ENCODE measurements around the gene NEO1. TPM values are rescaled to one million over a fixed set of nuclear protein-coding genes. Genes with fewer than 3 reads are reported as not detected.

Gene NEO1
- total RNA-seq, 1 donor from 2014 or later: 31.0 TPM

DNA sequence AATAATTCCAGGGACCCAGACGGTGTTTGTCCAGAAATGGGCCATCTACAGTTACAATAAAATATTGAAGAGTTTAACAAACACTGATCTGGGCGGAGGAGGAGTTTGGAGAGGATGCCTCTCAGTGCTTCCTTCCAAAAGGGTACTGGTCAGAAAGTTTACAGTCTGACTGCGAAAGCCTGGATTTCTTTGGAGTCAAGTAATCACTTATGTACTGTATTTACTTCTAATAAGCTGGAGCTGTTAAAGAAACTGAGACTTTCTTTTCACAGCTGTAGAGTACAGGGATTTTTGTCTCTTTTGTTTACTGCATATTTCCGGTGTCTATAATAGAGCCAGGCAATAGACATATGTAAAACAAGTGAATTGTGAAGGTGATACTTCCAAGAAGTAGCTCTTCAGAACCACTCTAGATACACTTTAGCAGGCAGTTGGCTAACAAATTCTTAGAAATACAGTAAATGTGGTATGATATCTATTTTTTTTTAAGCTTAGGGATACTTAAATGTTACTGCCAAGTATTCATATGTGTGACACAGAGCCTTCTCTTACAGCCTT is 22.1 kb upstream of the NEO1 start:
- no peak overlapping the region for H3K4me3 ChIP-seq (ENCODE audit: low read depth, low read length)
- TF ChIP-seq, protein P1, sequence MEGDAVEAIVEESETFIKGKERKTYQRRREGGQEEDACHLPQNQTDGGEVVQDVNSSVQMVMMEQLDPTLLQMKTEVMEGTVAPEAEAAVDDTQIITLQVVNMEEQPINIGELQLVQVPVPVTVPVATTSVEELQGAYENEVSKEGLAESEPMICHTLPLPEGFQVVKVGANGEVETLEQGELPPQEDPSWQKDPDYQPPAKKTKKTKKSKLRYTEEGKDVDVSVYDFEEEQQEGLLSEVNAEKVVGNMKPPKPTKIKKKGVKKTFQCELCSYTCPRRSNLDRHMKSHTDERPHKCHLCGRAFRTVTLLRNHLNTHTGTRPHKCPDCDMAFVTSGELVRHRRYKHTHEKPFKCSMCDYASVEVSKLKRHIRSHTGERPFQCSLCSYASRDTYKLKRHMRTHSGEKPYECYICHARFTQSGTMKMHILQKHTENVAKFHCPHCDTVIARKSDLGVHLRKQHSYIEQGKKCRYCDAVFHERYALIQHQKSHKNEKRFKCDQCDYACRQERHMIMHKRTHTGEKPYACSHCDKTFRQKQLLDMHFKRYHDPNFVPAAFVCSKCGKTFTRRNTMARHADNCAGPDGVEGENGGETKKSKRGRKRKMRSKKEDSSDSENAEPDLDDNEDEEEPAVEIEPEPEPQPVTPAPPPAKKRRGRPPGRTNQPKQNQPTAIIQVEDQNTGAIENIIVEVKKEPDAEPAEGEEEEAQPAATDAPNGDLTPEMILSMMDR (conservative IDR thresholded peaks at IDR 0.05; ENCODE audit: low read depth, low read length): no peak

DNA sequence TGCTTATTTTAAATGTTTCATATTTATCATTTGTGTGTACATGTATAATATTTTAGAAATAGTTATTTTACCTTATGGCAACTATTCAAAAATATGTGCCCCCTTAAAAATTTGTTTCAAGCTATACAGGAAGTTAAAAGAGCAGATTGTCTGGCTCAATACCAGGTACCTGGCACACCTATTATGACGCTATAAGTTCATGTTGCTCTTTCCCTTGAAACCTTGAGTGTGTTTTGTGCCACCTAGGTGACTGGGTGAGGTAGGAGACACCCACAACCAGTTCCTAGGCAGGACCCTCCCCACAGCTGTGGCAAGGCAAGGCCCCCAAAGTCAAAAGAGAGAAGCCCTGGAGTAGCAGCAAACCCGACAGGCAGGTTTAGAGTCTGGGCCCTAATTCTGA is 20.6 kb upstream of the NEO1 start:
- no peak overlapping the region for H3K4me3 ChIP-seq (ENCODE audit: low read depth, low read length)
- TF ChIP-seq, protein P1 (conservative IDR thresholded peaks at IDR 0.05; ENCODE audit: low read depth, low read length): no peak
- DNase-seq (ENCODE audit: low read depth): no peak

More for the DNA sequence above, 22.1 kb upstream of the NEO1 start:
- DNase-seq (ENCODE audit: low read depth): no peak

DNA sequence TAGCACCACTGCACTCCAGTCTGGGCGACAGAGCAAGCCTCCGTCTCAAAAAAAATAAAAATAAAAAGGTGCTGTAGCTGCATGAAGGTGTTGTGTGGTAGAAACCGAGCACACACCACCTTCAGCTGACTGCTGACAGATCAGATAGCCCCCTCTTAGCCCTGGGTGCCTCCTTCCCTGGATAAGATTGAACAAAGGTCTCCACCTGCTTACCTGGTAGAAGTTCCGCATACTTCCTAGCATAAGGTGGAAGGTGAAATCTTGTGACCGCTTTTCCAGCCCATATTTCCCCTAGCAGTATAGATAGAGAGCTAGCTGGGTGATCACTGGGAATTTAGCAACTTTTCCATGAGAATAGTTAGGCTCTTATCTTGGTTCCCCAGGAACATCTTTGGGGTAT is 18.7 kb upstream of the NEO1 start:
- DNase-seq (ENCODE audit: low read depth): no peak
- H3K4me3 ChIP-seq (ENCODE audit: low read depth, low read length): no peak overlapping the region
- TF ChIP-seq, protein P1 (conservative IDR thresholded peaks at IDR 0.05; ENCODE audit: low read depth, low read length): no peak

DNA sequence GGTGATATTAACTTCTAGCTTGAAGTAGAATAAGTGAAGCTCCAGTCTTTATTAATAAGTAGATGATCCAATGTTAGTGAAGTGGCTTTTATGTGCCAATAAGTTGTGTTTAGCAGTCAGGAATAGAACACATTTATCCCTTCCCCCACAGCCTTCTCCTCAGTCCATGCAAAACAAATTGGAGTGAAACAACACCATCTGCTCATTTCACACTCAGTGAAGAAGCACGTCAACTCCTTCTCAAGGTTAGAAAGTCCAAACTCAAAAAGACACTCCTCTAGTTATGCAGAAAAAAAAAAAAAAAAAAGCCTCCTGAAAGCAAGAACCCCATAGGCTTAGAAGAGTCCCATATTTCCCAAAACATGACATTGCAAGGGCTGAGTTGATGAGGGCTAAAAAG is 18.0 kb upstream of the NEO1 start:
- DNase-seq (ENCODE audit: low read depth): no peak
- H3K4me3 ChIP-seq (ENCODE audit: low read depth, low read length): no peak overlapping the region
- TF ChIP-seq, protein P1 (conservative IDR thresholded peaks at IDR 0.05; ENCODE audit: low read depth, low read length): no peak

DNA sequence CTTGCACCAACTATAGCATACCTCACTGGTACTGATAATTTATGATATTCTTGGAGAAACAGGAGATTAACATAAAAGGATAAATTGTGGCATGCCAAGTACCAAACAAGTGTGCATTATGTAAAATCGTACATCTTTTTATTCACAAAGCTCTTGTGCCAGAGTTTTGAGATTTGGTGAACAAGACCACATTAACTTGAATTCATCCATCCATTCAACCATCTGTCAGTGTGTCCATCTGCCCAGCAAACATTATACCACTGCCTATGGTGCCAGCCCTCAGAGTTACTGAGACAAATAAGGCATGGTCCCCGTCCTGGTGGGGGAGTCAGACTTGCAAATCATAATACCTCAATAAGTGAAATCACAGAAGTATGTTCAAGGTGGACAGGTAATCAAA is 17.0 kb upstream of the NEO1 start:
- DNase-seq (ENCODE audit: low read depth): no peak
- no peak overlapping the region for H3K4me3 ChIP-seq (ENCODE audit: low read depth, low read length)
- TF ChIP-seq, protein P1 (conservative IDR thresholded peaks at IDR 0.05; ENCODE audit: low read depth, low read length): no peak

DNA sequence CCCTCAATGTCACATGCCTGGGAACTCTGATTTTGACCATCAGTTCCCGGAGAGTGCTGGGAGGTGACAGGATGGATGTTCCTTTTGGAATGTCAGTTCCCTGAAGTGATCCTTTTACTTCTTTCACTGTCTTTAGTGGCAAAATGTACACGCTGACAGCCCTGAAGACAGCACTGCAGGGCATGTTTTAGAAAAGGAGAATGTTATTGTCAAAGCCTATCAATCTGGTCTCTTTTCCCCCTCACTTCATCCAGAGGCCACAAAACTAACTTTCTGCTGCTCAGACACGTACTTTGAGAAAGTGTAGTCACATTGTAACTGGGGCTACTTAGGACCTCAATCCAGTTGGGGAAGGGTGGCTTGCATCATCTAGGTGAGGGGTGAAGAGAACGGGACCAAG is 14.0 kb upstream of the NEO1 start:
- TF ChIP-seq, protein P1 (conservative IDR thresholded peaks at IDR 0.05; ENCODE audit: low read depth, low read length): no peak
- no peak overlapping the region for H3K4me3 ChIP-seq (ENCODE audit: low read depth, low read length)
- no peak for DNase-seq (ENCODE audit: low read depth)

DNA sequence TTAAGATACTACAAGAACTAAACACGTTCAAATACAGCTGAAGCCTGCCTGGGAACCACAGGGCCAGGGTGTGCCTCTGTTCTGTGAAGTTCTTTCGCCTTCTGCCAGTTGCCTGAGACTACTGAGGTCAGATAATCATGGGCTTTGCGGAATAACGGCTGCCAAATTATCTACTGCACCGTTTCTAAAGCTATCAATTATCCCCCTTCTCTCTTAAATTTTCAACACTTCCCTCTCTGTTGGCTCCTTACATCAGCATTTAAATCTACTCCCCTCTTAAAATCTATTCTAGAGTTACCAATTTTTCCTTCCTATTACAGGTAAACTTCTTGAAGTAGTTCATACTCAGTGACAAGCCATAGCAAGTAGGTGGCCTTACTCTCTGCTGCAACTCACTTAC is 6.2 kb upstream of the NEO1 start:
- TF ChIP-seq, protein P1 (conservative IDR thresholded peaks at IDR 0.05; ENCODE audit: low read depth, low read length): no peak
- DNase-seq (ENCODE audit: low read depth): no peak

More for the DNA sequence above, 6.2 kb upstream of the NEO1 start:
- no peak overlapping the region for H3K4me3 ChIP-seq (ENCODE audit: low read depth, low read length)

Data from epithelial cell of proximal tubule (primary cell).